Renal pelvis (tissue), 4 donors: ENCODE results near the gene GPR35. TPM values are rescaled to one million over a fixed set of nuclear protein-coding genes. Genes with fewer than 3 reads are reported as not detected.

Experiments
- DNase-seq: peaks from one replicate; pipeline ENCODE4 v3.0.0-alpha.2; 2013
- polyA plus RNA-seq, 3 donors: library from polyadenylated mRNA; unstranded; fragments of 120-200 nt; gene quantifications; one replicate each; pipeline ENCODE4 v1.2.1, GENCODE V29; 2013; ENCODE audit not compliant: insufficient read length in 3 of 3

GPR35 gene
- polyA plus RNA-seq, 3 donors, result 1.8 to 4.2 (median 2.5) TPM

DNA sequence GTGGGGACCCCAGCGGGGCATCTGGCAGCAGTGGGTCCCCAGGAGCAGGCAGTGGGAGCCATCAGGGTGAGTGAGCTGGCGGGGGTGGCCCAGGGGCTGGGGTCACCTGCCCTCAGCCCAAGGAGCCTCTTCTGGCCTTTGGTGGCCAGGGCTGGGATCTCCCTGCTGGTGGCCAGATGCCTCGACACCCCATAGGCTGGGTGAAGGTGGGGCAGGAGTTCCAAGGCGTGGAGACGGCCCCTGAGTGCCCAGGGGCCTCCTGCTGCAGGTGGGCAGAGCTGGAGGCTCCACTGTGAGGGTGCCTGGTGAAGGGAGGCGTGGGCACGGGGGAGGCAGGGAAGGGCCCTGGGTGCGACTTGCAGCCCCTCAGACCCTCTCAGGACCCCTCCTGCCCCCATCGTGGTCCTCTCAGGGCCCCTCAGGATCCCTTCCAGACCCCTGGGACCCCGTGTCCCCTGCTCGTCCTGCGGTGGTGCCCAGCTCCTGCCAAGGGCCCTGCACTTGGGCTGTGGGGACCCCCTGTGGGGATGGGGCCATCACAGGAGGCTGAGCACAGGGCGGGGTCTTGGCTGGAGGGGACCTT lies 5.0 kb upstream of the GPR35 start:
- no peak for DNase-seq

GRCh38 chr2:240620859-240621258 lies 4.4 kb upstream of the GPR35 start:
- no peak for DNase-seq

- DNase-seq, result no peak
These were observed 3.2 kb upstream of the GPR35 start for GRCh38 chr2:240622060-240622411.

GRCh38 chr2:240622531-240623235 lies 2.6 kb upstream of the GPR35 start:
- DNase-seq, result peak; percentile 48

- no peak for DNase-seq
These were observed 1.7 kb upstream of the GPR35 start for GRCh38 chr2:240623531-240624010.

DNA sequence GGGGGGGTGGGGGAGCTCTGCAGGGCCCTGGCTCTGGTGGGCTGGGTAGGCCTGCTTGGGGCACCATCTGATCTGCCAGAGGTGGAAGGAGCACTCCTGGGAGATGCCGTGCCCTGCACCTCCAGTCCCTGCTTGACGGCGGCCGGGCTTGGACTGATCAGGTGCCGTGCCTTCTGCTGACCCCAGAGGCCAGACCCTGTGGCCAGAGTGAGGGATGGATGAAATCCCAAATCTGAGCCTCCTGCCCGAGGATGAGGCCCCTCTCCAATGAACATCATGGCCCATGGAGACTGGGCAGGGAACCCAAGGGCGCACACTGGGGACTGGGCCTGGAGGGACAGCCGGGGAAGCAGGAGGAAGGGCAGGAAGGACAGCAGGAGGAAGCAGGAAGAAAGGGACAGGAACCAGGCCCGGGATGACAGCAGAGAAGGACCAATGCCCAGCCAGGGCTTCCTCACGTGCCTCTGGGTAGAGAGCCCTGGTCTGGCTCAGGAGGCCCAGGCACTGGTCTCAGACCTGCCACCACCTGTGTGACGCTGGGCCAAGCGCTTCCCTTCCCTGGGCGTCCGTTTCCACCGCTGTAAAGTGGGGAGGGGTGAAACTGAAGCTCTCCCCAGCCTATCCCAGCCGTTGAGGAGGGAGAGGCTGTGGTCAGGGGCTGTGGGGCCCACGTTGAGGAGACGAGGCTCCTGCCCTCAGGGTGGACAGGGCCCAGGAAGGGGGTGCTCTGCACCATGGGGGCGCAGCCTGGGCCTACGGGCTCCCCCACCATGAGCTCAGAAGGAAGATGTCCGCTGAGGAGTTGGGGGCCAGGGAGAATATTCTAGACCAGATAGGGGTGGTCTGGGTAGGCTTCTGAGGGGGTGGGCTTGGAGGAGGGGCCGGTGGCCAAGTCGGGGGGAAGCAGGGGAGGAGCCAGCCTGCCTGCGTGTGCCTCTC lies 1.0 kb upstream of the GPR35 start:
- DNase-seq, result no peak

- DNase-seq, result no peak
These were observed 1.4 kb downstream of the GPR35 start for GRCh38 chr2:240626531-240627300.

- DNase-seq, result no peak
These were observed 2.6 kb downstream of the GPR35 start for GRCh38 chr2:240627736-240628506.

- DNase-seq, result no peak
These were observed 3.2 kb downstream of the GPR35 start for GRCh38 chr2:240628507-240628807.

- DNase-seq, result no peak
These were observed 3.7 kb downstream of the GPR35 start for GRCh38 chr2:240628808-240629618.

- DNase-seq, result no peak
These were observed 4.3 kb downstream of the GPR35 start for GRCh38 chr2:240629619-240629967.

DNA sequence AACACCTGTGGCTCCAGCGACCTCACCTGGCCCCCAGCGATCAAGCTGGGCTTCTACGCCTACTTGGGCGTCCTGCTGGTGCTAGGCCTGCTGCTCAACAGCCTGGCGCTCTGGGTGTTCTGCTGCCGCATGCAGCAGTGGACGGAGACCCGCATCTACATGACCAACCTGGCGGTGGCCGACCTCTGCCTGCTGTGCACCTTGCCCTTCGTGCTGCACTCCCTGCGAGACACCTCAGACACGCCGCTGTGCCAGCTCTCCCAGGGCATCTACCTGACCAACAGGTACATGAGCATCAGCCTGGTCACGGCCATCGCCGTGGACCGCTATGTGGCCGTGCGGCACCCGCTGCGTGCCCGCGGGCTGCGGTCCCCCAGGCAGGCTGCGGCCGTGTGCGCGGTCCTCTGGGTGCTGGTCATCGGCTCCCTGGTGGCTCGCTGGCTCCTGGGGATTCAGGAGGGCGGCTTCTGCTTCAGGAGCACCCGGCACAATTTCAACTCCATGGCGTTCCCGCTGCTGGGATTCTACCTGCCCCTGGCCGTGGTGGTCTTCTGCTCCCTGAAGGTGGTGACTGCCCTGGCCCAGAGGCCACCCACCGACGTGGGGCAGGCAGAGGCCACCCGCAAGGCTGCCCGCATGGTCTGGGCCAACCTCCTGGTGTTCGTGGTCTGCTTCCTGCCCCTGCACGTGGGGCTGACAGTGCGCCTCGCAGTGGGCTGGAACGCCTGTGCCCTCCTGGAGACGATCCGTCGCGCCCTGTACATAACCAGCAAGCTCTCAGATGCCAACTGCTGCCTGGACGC lies 4.9 kb downstream of the GPR35 start:
- DNase-seq, result no peak

DNA sequence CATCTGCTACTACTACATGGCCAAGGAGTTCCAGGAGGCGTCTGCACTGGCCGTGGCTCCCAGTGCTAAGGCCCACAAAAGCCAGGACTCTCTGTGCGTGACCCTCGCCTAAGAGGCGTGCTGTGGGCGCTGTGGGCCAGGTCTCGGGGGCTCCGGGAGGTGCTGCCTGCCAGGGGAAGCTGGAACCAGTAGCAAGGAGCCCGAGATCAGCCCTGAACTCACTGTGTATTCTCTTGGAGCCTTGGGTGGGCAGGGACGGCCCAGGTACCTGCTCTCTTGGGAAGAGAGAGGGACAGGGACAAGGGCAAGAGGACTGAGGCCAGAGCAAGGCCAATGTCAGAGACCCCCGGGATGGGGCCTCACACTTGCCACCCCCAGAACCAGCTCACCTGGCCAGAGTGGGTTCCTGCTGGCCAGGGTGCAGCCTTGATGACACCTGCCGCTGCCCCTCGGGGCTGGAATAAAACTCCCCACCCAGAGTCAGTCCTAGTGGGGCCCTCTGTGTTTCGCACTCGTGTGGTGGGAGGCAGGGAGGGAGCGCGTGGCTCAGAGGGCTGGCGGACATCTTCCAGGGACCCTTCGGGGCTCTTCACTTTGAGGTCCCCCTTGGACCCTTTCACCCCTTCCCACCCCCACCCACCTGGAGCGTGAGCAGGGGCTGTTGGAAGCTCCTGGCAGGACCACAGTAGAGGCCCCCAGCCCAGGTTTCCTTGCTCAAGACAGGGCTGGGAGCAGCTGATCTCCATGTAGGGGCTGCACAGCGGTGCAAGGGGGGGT lies 5.7 kb downstream of the GPR35 start:
- DNase-seq, result no peak

GRCh38 chr2:240631548-240632305 lies 6.4 kb downstream of the GPR35 start:
- no peak for DNase-seq

DNA sequence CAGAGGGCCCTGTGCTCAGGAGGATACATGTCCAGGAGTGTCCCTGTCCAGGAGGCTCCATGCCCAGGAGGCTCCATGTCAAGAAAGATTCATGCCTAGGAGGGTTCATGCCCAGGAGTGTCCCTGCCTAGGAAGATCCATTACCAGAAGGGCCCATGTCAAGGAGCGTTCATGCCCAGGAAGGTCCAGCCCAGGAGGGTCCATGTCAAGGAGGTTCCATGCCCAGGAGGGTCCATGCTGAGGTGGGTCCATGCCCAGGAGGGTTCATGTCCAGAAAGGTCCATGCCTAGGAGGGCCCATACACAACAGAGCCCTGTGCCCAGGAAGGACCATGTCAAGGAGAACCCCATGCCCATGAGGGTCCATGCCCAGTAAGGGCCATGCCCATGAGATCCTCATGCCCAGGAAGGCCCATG lies 7.0 kb downstream of the GPR35 start:
- no peak for DNase-seq

GRCh38 chr2:240635121-240635997 lies 10.1 kb downstream of the GPR35 start:
- DNase-seq, result no peak

DNA sequence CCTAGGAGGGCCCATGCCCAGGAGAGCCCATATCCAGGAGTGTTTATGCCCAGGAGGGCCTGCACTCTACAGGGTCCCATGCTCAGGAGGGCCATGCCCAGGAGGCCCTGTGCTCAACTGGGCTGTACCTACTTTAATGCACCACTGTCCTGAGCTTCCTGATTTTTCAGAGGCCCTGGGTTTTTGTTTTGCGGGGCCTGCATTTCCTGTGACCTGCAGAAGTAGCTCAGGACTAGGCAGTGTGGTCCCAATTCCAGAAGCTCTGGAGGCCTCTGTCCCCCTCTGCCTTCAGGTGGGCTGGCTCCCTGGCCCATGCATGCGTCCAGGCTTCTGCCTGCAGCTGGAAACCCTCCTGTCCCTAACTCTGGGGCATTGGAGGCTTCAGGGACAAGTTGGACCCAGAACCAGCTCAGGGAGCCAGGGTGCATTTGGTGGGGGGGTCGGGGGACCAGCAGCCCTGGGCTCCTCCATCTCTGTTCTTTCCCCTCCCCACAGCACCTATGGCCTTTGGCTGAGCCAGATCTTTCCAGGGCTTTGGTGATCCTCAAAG lies 10.8 kb downstream of the GPR35 start:
- no peak for DNase-seq
